ENCODE measurements around the gene FPR1.
"Not testable (repeated sequence)": the region's sequence is repeated elsewhere in the genome, so short reads cannot be mapped to it uniquely, and the experiment has no call there.

DNA sequence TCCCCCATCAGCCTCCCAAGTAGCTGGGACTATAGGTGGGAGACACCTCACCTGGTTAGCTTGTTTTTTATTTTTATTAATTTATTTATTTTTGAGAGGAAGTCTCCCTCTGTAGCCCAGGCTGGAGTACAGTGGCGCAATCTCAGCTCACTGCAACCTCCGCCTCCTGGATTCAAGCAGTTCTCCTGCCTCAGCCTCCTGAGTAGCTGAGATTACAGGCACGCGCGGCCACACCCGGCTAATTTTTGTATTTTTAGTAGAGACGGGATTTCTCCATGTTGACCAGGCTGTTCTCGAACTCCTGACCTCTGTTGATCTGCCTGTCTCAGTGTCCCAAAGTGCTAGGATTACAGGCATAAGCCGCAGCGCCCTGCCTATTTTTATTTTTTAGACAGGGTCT, 13.2 kb downstream of the FPR1 start:
- not testable (repeated sequence) for TF ChIP-seq CTCF (IDR thresholded peaks at IDR 0.05; ENCODE audit: low read length); EZH2 (IDR thresholded peaks at IDR 0.05; ENCODE audit: borderline replicate concordance, low read length)
